MM.1S (cell line): ENCODE data around the gene PCLO.

Experiments
- DNase-seq: peaks from one replicate; pipeline ENCODE4 v3.0.0-alpha.2; 2015
- H2AFZ ChIP-seq: fragments of 300-600 bp; sonication (generic); 2 replicates; pipeline ENCODE4 v1.6.0; 2016; ENCODE audit warnings: antibody characterized with exemption, low read length
- H3F3A ChIP-seq: fragments of 300-600 bp; sonication (generic); 2 replicates; pipeline ENCODE4 v1.6.1; 2016; ENCODE audit warnings: mild to moderate bottlenecking, antibody characterized with exemption, low read length, moderate library complexity, mixed read lengths; ENCODE audit not compliant: insufficient read depth
- H3K27ac ChIP-seq: fragments of 300-600 bp; sonication (generic); 2 replicates; pipeline ENCODE4 v1.5.1; 2016; ENCODE audit warnings: mild to moderate bottlenecking, low read length
- H3K27me3 ChIP-seq: fragments of 300-600 bp; sonication (generic); replicated peaks from 2 replicates; pipeline ENCODE4 v1.6.0; 2016; ENCODE audit warnings: low read length; ENCODE audit not compliant: insufficient read depth
- H3K36me3 ChIP-seq: fragments of 300-600 bp; sonication (generic); replicated peaks from 2 replicates; pipeline ENCODE4 v1.6.1; 2016; ENCODE audit warnings: mild to moderate bottlenecking, low read length, mixed read lengths; ENCODE audit not compliant: insufficient read depth
- H3K4me1 ChIP-seq: fragments of 300-600 bp; sonication (generic); 2 replicates; pipeline ENCODE4 v1.6.1; 2016; ENCODE audit warnings: low read length, mixed read lengths
- H3K4me2 ChIP-seq: fragments of 300-600 bp; sonication (generic); 2 replicates; pipeline ENCODE4 v1.6.0; 2016; ENCODE audit warnings: low read depth, low read length
- H3K4me3 ChIP-seq: fragments of 300-600 bp; sonication (generic); 2 replicates; pipeline ENCODE4 v1.5.1; 2016; ENCODE audit warnings: low read length, mixed read lengths
- H3K79me2 ChIP-seq: fragments of 300-600 bp; sonication (generic); 2 replicates; pipeline ENCODE4 v1.6.1; 2016; ENCODE audit warnings: mixed run types, low read length, mixed read lengths
- H3K9ac ChIP-seq: fragments of 300-600 bp; sonication (generic); 2 replicates; pipeline ENCODE4 v1.6.1; 2016; ENCODE audit warnings: low read length, mixed read lengths
- H3K9me2 ChIP-seq: fragments of 300-600 bp; sonication (generic); replicated peaks from 2 replicates; pipeline ENCODE4 v1.6.1; 2016; ENCODE audit warnings: mild to moderate bottlenecking, low read length, mixed read lengths; ENCODE audit not compliant: insufficient read depth
- H3K9me3 ChIP-seq: fragments of 300-600 bp; sonication (generic); replicated peaks from 2 replicates; pipeline ENCODE4 v1.6.1; 2016; ENCODE audit warnings: mild to moderate bottlenecking, low read length, mixed read lengths; ENCODE audit not compliant: insufficient read depth
- H4K20me1 ChIP-seq: fragments of 300-600 bp; sonication (generic); 2 replicates; pipeline ENCODE4 v1.6.1; 2016; ENCODE audit warnings: mild to moderate bottlenecking, low read length, moderate library complexity, mixed read lengths; ENCODE audit not compliant: insufficient read depth
- CTCF ChIP-seq: fragments of 300-600 bp; sonication (generic); IDR thresholded peaks from 2 replicates; pipeline ENCODE4 v1.5.1; 2016; ENCODE audit warnings: antibody characterized with exemption, low read length, mixed read lengths
- EZH2 ChIP-seq: fragments of 300-600 bp; sonication (generic); optimal IDR thresholded peaks from 2 replicates; pipeline ENCODE3; 2017; ENCODE audit warnings: low read depth, mild to moderate bottlenecking, antibody characterized with exemption, low read length, mixed read lengths
- EZH2phosphoT487 ChIP-seq: fragments of 300-600 bp; sonication (generic); IDR thresholded peaks from 2 replicates; pipeline ENCODE4 v1.6.1; 2018; ENCODE audit warnings: antibody characterized with exemption, low read length

PCLO gene

GRCh38 chr7:83150310-83150709 lies 12.4 kb downstream of the PCLO start:
- Histone ChIP-seq H3K27ac (no peak overlapping the region), H3K79me2 (no peaks in the 10 kb centered on the region), H3K27me3 (no peaks in the 10 kb centered on the region), H3F3A (no peaks in the 10 kb centered on the region), H3K9me2 (no peaks in the 10 kb centered on the region), H3K4me2 (no peak overlapping the region), H2AFZ (no peak overlapping the region), H3K36me3 (no peaks in the 10 kb centered on the region), H3K4me1 (no peaks in the 10 kb centered on the region), H3K4me3 (no peak overlapping the region), H3K9me3 (no peaks in the 10 kb centered on the region), H4K20me1 (no peaks in the 10 kb centered on the region), H3K9ac (no peak overlapping the region)
- no peak for DNase-seq
- TF ChIP-seq EZH2, result no peak
- no peak for TF ChIP-seq EZH2phosphoT487
- TF ChIP-seq CTCF, result no peak

GRCh38 chr7:83149466-83149865 lies 13.2 kb downstream of the PCLO start:
- no peaks in the 10 kb centered on the region for H3K27me3 ChIP-seq
- no peaks in the 10 kb centered on the region for H3K9me2 ChIP-seq
- TF ChIP-seq EZH2 (no peak), CTCF (no peak), EZH2phosphoT487 (no peak)
- no peak overlapping the region for H3K9ac ChIP-seq
- no peak overlapping the region for H3K4me3 ChIP-seq
- H3K36me3 ChIP-seq, result no peaks in the 10 kb centered on the region
- H4K20me1 ChIP-seq, result no peaks in the 10 kb centered on the region
- no peak overlapping the region for H2AFZ ChIP-seq
- H3F3A ChIP-seq, result no peaks in the 10 kb centered on the region
- H3K4me1 ChIP-seq, result no peaks in the 10 kb centered on the region
- no peaks in the 10 kb centered on the region for H3K79me2 ChIP-seq
- H3K4me2 ChIP-seq, result no peak overlapping the region
- H3K27ac ChIP-seq, result no peak overlapping the region
- no peaks in the 10 kb centered on the region for H3K9me3 ChIP-seq
- no peak for DNase-seq

GRCh38 chr7:83148776-83149175 lies 13.9 kb downstream of the PCLO start:
- H3K9me2 ChIP-seq, result no peaks in the 10 kb centered on the region
- no peaks in the 10 kb centered on the region for H4K20me1 ChIP-seq
- H3K27ac ChIP-seq, result no peak overlapping the region
- H3K79me2 ChIP-seq, result no peaks in the 10 kb centered on the region
- H3K4me3 ChIP-seq, result no peak overlapping the region
- no peaks in the 10 kb centered on the region for H3K4me1 ChIP-seq
- H3K4me2 ChIP-seq, result no peak overlapping the region
- H3F3A ChIP-seq, result no peaks in the 10 kb centered on the region
- no peak for DNase-seq
- no peaks in the 10 kb centered on the region for H3K9me3 ChIP-seq
- H3K36me3 ChIP-seq, result no peaks in the 10 kb centered on the region
- no peak overlapping the region for H2AFZ ChIP-seq
- no peak overlapping the region for H3K9ac ChIP-seq
- no peak for TF ChIP-seq EZH2
- no peak for TF ChIP-seq EZH2phosphoT487
- TF ChIP-seq CTCF, result no peak
- no peaks in the 10 kb centered on the region for H3K27me3 ChIP-seq
